ENCODE measurements around the gene TDP2. TPM values are rescaled to one million over a fixed set of nuclear protein-coding genes. Genes with fewer than 3 reads are reported as not detected.
"Not testable (repeated sequence)": the region's sequence is repeated elsewhere in the genome, so short reads cannot be mapped to it uniquely, and the experiment has no call there.

The TDP2 gene
- total RNA-seq, 3 donors from 2014 or later (not counting 1 experiment from before 2014, with no cell fraction given) = 43.2 to 51.9 (median 49.5) TPM

DNA sequence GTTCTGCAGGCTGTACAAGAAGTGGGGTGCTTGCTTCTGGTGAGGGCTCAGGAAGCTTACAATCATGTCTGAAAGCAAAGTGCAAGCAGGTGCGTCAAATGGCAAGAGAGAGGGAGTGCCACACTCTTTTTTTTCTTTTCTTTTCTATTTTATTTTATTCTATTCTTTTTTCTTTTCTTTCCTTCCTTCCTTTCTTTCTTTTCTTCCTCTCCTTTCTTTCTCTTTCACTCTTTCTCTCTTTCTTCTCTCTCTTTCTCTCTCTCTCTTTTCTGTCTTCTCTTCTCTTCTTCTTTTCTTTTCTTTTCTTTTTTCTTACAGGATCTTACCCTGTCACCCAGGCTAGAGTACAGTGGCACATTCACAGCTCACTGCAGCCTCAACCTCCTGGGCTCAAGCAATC, 19.7 kb upstream of the TDP2 start:
- Mint-ChIP-seq H3K9me3 (no peaks in the 10 kb centered on the region), H3K27ac (no peak overlapping the region), H3K4me1 (no peaks in the 10 kb centered on the region), H3K27me3 (ENCODE audit: low read depth in 2 of 2) (no peaks in the 10 kb centered on the region), H3K4me3 (no peak overlapping the region), H3K36me3 (peaks cover 5% of the 10 kb centered on the region)
- Histone ChIP-seq H3K27ac (ENCODE audit: low read length) (no peak overlapping the region), H3K27me3 (ENCODE audit: control insufficient read depth, insufficient read depth, low read length) (no peaks in the 10 kb centered on the region), H3K4me3 (ENCODE audit: low read length) (no peak overlapping the region), H3K9me3 (ENCODE audit: control insufficient read depth, insufficient read depth, low read length) (no peaks in the 10 kb centered on the region), H3K4me1 (ENCODE audit: control insufficient read depth, insufficient read depth, low read length) (no peaks in the 10 kb centered on the region), H3K36me3 (ENCODE audit: control insufficient read depth, insufficient read depth, low read length) (no peaks in the 10 kb centered on the region)
- DNase-seq (no peak), ATAC-seq (no peak)
- intact Hi-C loops (cut with micrococcal nuclease) = no loop called here
- TF ChIP-seq, protein P1, sequence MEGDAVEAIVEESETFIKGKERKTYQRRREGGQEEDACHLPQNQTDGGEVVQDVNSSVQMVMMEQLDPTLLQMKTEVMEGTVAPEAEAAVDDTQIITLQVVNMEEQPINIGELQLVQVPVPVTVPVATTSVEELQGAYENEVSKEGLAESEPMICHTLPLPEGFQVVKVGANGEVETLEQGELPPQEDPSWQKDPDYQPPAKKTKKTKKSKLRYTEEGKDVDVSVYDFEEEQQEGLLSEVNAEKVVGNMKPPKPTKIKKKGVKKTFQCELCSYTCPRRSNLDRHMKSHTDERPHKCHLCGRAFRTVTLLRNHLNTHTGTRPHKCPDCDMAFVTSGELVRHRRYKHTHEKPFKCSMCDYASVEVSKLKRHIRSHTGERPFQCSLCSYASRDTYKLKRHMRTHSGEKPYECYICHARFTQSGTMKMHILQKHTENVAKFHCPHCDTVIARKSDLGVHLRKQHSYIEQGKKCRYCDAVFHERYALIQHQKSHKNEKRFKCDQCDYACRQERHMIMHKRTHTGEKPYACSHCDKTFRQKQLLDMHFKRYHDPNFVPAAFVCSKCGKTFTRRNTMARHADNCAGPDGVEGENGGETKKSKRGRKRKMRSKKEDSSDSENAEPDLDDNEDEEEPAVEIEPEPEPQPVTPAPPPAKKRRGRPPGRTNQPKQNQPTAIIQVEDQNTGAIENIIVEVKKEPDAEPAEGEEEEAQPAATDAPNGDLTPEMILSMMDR (IDR thresholded peaks at IDR 0.05) = no peak
- WGBS (ENCODE audit: insufficient coverage) = 90% methylated on average over 1 of the region's 1 CpG

DNA sequence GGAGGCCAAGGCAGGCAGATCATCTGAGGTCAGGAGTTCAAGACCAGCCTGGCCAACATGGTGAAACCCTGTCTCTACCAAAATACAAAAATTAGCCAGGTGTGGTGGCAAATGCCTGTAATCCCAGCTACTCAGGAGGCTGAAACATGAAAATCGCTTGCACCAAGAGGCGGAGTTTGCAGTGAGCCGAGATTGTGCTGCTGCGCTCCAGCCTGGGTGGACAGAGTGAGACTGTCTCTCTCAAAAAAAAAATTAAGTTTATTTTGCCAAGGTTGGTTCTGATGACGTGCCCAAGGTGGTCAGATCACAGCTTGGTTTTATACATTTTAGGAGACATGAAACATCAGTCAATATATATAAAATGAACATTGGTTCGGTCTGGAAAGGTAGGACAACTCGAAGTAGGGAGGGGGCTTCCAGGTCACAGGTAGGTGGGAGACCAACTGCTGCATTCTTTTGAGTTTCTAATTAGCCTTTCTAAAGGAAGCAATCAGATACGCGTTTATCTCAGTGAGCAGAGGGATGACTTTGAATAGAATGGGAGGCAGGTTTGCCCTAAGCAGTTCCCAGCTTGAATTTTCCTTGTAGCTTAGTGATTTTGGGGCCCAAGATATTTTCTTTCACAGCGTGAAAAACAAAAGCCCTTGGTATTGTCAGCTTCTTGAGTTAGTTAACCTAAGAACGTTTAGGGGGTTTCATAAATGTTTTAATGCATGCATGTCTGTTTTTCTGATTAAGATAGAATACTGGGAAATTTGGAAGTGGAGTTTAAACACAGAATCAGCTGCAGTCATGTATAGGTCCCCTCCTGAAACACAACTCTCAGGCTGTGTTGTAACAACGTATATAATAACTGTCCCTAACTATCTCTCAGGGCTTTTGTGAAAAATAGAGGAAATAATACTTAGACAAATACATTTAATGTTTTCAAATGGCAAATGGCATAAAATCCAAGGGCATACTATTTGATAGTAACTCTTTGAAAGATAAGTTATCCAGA, 16.9 kb upstream of the TDP2 start:
- H3K4me3 Mint-ChIP-seq = no peak overlapping the region
- Histone ChIP-seq H3K27ac (ENCODE audit: low read length) (no peak overlapping the region), H3K4me3 (ENCODE audit: low read length) (no peak overlapping the region), H3K27me3 (ENCODE audit: control insufficient read depth, insufficient read depth, low read length) (no peaks in the 10 kb centered on the region), H3K36me3 (ENCODE audit: control insufficient read depth, insufficient read depth, low read length) (no peaks in the 10 kb centered on the region), H3K9me3 (ENCODE audit: control insufficient read depth, insufficient read depth, low read length) (no peaks in the 10 kb centered on the region), H3K4me1 (ENCODE audit: control insufficient read depth, insufficient read depth, low read length) (no peaks in the 10 kb centered on the region)
- intact Hi-C loops (cut with micrococcal nuclease) = no loop called here
- no peaks in the 10 kb centered on the region for H3K27me3 Mint-ChIP-seq (ENCODE audit: low read depth in 2 of 2)
- DNase-seq = no peak
- TF ChIP-seq, protein P1 (IDR thresholded peaks at IDR 0.05) = no peak
- WGBS (ENCODE audit: insufficient coverage) = 83% methylated on average over 9 of the region's 12 CpGs
- no peak for ATAC-seq
- H3K4me1 Mint-ChIP-seq = no peaks in the 10 kb centered on the region
- H3K27ac Mint-ChIP-seq = no peak overlapping the region
- H3K36me3 Mint-ChIP-seq = peaks cover 5% of the 10 kb centered on the region
- no peaks in the 10 kb centered on the region for H3K9me3 Mint-ChIP-seq

DNA sequence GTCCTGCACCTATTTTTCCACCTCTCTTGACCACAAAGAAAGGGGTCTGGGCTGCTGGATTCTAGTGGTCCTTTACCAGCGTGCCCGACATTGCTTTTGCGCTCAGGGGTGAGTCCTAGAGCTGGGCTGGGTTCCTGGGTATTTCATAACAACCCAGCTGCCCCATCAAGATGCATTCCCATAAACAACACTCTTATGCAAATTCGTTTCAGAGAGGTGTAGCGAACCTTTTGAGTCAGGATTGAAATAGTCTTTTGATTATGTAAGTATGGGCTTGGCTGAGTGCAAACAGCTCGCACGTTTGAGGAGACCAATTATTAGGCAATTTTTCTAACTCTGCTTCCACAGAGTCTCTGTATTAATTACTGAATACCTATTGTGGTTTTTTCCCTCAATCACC, 13.9 kb upstream of the TDP2 start:
- no peak for ATAC-seq
- H3K4me1 ChIP-seq (ENCODE audit: control insufficient read depth, insufficient read depth, low read length) = no peaks in the 10 kb centered on the region
- no peaks in the 10 kb centered on the region for H3K27me3 ChIP-seq (ENCODE audit: control insufficient read depth, insufficient read depth, low read length)
- WGBS (ENCODE audit: insufficient coverage) = 93% methylated on average over 5 of the region's 7 CpGs
- H3K9me3 ChIP-seq (ENCODE audit: control insufficient read depth, insufficient read depth, low read length) = no peaks in the 10 kb centered on the region
- Mint-ChIP-seq H3K27me3 (ENCODE audit: low read depth in 2 of 2) (no peaks in the 10 kb centered on the region), H3K27ac (no peak overlapping the region), H3K4me3 (no peak overlapping the region), H3K4me1 (no peaks in the 10 kb centered on the region), H3K9me3 (no peaks in the 10 kb centered on the region), H3K36me3 (no peaks in the 10 kb centered on the region)
- intact Hi-C loops (cut with micrococcal nuclease) = no loop called here
- H3K4me3 ChIP-seq (ENCODE audit: low read length) = no peak overlapping the region
- TF ChIP-seq, protein P1 (IDR thresholded peaks at IDR 0.05) = no peak
- DNase-seq = no peak
- no peak overlapping the region for H3K27ac ChIP-seq (ENCODE audit: low read length)
- H3K36me3 ChIP-seq (ENCODE audit: control insufficient read depth, insufficient read depth, low read length) = no peaks in the 10 kb centered on the region

DNA sequence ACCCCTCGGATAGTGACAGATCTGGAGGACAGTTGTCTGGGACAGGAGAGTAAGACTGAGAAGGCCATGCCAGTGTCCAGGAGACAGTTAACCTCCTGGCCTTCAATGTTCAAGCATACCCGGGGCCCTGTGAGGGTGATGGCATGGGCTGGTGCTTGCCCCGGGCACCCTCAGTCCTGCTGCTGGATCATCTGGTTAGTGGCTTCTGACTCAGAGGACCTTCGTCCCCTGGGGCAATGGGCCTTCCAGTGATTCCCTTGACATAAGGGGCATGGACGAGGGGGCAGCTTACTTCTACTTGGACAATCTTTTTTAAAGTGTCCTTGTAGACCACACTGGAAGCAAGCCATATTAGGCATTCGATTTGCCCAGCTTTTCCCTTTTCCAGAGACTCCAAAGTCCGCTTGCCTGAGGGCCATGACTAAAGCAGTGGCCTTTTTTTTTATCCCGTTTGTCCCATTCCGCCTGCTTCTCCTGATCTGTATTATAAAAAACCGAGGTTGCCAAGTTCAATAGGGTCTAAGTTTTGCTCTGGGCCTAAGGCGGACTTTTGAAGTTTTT, 12.2 kb upstream of the TDP2 start:
- H3K9me3 ChIP-seq (ENCODE audit: control insufficient read depth, insufficient read depth, low read length); ATAC-seq; intact Hi-C loops (cut with micrococcal nuclease); H3K4me1 Mint-ChIP-seq; H3K9me3 Mint-ChIP-seq; H3K4me3 ChIP-seq (ENCODE audit: low read length); H3K27ac ChIP-seq (ENCODE audit: low read length); H3K27me3 ChIP-seq (ENCODE audit: control insufficient read depth, insufficient read depth, low read length); DNase-seq; H3K27me3 Mint-ChIP-seq (ENCODE audit: low read depth in 2 of 2); H3K4me1 ChIP-seq (ENCODE audit: control insufficient read depth, insufficient read depth, low read length); H3K36me3 Mint-ChIP-seq; H3K27ac Mint-ChIP-seq; H3K4me3 Mint-ChIP-seq; H3K36me3 ChIP-seq (ENCODE audit: control insufficient read depth, insufficient read depth, low read length): not testable (repeated sequence)
- 94% methylated on average over 10 of the region's 11 CpGs for WGBS (ENCODE audit: insufficient coverage)
